ENCODE results near the gene BET1. TPM values are rescaled to one million over a fixed set of nuclear protein-coding genes. Genes with fewer than 3 reads are reported as not detected.

BET1 gene
- total RNA-seq, 1 donor from 2014 or later, result 21.9 TPM

DNA sequence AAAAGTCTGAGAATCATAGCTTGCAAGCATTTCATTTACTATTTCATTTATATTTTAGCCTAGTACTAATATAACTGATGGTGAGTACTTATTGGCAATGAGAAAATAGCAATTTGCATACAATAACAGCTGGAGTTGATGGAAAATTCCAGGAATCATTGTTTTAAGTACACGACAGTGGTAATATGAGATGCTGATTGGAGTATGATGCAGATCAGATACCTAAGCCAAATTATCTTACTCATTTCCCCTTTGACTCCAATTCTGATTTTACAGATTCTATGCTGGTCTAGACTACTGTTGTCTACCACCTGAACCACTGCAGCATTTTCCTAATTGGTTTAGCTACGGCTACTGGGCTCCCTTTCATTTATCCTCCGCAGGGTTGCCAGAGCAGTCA is 45.9 kb downstream of the BET1 start:
- no peak for DNase-seq (ENCODE audit: low spot score)

DNA sequence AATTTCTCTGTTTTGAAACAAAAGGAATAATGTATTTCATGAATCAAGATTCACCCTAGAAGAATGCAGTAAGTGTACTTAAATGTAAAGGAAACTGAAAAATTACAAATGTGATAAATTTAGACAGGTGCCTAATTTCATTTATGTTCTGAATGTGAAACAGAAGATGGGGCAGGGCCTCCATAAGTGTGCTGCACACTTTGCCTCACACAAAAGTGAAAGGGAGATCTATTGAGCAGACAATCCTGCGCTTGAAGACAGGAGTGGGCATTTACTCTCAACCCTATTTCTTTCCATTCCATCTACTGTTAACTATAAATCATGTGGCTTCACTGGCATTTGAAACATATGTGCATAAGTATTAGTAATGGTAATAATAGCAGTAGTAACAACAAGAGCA is 46.4 kb downstream of the BET1 start:
- DNase-seq (ENCODE audit: low spot score), result no peak

DNA sequence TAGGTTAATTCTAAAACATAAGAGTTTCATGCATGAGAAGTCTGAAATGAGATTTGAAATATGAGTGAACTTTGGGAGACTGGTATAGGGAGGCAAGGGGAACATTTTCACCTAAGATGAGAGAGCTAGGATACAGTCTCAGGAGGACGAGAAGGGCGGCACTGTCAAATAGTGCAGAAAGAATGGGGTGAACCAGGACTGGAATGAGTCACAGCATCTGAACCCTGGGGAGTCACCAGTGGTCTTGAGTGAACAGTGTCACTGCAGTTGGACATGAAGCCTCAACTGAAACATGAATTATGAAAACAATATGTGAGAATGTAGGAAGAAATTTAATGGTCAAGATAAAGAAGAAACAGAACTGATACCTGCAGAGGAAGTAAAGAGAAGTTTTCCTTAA is 48.9 kb downstream of the BET1 start:
- no peak for DNase-seq (ENCODE audit: low spot score)

DNA sequence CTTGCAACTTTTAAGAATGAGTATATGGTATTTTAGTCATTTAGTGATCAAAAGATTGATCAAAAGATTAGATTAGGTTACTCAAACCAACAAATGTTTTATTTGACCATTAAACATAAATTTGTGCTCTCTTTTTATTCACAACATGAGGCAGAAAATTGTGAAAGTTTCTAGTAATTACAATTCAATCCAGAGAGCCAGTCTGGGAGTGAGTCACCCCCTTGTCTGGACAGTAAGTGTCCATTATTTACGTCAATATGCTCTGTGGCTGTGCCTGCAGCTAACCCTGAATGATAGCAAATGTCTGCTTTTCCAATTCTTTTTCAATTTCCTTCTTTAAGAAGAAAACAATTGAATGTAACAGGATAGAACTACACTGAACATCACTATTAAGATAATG is 54.7 kb downstream of the BET1 start:
- no peak for DNase-seq (ENCODE audit: low spot score)

DNA sequence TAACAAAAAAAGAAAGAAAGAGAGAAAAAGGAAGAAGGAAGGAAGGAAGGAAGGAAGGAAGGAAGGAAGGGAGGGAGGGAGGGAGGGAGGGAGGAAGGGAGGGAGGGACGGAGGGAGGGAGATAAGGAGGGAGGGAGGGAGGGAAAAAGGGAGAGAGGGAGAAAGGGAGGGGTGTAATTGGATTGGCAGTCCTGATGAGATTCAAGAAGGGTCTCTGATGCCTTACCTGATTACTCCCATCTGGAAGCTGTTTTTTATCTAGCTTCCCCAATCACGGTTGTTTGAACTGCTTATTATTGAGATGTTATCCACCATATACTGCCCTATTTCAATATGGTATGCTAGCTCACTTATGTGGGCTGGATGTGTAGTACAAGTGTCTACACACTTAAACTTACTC is 55.3 kb downstream of the BET1 start:
- no peak for DNase-seq (ENCODE audit: low spot score)

DNA sequence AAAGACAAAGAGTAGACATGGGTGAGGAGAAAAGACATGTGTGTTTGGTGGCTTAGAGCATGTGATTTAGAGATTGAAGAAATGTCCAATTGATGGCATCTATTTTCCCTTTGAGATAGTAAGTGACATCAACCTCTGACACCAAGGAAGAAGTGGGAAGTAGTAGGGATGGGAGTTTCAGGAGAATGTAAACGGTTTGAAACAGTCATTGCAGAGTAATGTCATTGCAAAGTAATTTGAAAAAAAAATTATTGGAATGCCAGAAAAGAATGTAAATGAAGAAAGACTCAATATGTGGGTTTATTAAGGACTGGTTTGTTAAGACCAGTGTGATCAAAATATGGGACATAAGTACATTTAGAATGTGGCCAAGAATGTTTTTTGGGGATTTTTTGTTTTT is 56.0 kb downstream of the BET1 start:
- no peak for DNase-seq (ENCODE audit: low spot score)

DNA sequence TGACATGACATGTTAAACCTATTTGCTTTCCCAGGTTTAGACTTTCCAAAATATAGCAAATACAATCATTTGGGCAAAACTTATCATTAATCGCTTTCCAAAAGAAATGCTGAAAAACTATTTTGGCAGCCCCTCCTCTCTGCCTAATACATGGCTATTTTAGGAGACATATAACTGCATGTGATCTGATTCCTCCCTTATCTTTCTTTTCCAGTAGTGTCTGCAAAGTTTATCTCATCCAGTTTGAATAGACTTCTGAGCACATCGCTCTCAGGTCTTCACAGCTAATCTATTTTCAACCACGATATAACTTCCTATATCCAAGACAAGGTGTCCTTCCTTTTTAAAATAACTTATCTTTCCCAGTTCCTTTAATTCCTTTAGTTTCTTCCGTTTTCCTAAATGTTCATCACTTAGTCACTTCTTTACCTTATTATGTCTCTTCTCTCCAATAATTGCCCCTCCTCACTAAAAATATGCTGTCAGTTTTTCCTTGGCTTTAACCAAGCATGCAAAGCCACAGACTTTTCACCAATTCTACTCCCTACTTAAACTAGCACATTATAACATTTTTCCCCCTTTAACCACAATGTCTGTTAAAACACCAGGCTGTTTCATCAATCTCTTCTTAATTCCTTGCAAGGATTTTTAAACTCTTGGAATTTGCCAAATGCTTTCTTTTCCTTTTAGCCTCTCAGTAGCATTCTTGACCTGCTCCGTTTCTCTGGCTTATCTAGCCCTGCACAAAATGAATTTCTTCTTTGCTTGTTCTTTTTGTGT is 58.2 kb downstream of the BET1 start:
- DNase-seq (ENCODE audit: low spot score), result no peak

DNA sequence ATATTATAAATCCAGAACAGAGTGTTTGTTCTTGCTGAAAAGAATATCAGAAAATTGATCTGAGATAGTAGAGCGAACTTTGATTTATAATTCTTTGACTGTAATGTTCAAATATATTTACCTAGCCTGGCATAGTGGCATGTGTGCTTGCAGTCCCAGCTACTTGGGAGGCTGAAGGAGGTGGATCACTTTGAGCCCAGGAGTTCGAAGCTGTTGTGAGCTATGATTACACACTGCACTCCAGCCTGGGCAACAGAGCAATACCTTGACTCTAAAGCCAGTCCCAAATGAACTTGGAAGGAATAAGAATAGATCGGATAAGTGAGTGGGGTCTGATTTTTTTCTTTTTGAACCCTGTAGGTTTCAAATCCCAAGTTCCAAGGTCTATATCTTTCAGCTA is 59.1 kb downstream of the BET1 start:
- DNase-seq (ENCODE audit: low spot score), result no peak

DNA sequence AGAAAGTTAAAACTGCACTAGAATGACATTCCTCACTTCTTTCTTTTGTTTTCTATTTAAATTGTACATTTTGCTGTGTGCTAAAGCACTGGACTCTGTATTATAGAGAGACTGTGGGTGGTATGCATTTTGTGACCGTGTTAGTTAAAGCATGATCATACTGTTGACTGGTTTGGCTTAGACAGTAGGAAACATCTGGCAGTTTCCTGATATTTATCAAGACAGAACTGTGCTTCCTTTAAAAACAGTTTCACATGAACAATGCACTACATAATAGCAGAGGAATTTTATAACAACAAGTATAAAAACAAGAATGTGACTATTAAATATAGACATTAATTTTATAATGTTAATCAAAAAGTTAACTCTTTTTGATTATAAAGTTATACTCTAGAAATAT is 59.5 kb downstream of the BET1 start:
- no peak for DNase-seq (ENCODE audit: low spot score)

DNA sequence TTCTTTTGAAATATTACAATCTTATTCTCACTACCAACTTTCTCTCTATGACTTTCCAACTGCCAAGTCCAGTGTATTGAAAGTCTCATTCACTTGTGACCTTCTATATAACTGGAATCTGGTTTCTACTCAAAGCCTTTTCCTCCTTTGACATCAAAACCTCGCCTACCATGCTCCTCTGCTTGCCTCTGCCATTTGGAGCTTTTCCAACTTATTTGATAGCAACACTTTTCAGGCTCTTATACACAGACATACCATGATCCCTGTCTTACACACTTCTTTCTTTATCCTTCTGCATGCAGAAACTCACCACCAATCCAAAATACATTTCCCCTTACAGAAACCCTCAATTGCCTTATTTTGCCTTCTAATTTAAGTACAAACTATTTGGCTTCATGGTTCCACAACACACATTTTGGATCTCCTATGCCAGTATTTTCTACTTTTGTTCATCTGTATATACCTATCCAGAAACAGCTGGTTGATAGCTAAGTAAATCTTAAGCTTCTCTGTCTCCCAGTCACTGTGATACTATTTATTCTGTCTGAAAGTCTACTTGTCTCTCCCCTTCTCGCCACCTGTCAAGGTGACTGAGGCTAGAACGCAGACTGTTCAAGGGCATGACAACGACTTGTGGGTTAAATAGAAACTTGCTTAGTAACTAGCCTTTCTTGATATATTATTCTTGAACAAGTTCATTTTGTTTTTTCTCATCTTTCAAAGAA is 60.2 kb downstream of the BET1 start:
- no peak for DNase-seq (ENCODE audit: low spot score)

Other genes starting within 250 kb of the BET1 start
- gene TFPI2, start 113.6 kb downstream of the BET1 start, total RNA-seq, result 1.3 TPM
- 0.70 TPM for gene GNGT1, start 97.8 kb downstream of the BET1 start, total RNA-seq
- 9.1 TPM for gene GNG11, start 82.6 kb downstream of the BET1 start, total RNA-seq

Data from ureter (tissue), 1 donor.